GM23338 (cell line): ENCODE measurements around the gene NEURL1B. TPM values are rescaled to one million over a fixed set of nuclear protein-coding genes. Genes with fewer than 3 reads are reported as not detected.

Source experiments
- ATAC-seq: fragments of 200-7000 bp; cut with Tn5 transposase; 3 replicates; pipeline ENCODE4 v1.9.1; 2020
- DNase-seq: peaks from one replicate; pipeline ENCODE4 v3.0.0-alpha.2; 2015; ENCODE audit warnings: low spot score
- H2AFZ ChIP-seq: fragments of 200-600 bp; sonication (generic); 2 replicates; pipeline ENCODE4 v1.8.0; 2016; ENCODE audit warnings: antibody characterized with exemption, mild to moderate bottlenecking, moderate library complexity
- H3F3A ChIP-seq: fragments of 200-600 bp; sonication (generic); replicated peaks from 2 replicates; pipeline ENCODE4 v1.8.0; 2017; ENCODE audit warnings: antibody characterized with exemption, mixed run types, low read depth
- H3K27ac ChIP-seq: fragments of 200-600 bp; sonication (generic); 2 replicates; pipeline ENCODE4 v1.6.1; 2016; ENCODE audit warnings: low read depth
- H3K27me3 ChIP-seq: fragments of 200-600 bp; sonication (generic); 2 replicates; pipeline ENCODE4 v1.8.0; 2016; ENCODE audit warnings: mild to moderate bottlenecking, mixed run types, moderate library complexity; ENCODE audit not compliant: insufficient read depth
- H3K36me3 ChIP-seq: fragments of 200-600 bp; sonication (generic); 2 replicates; pipeline ENCODE4 v1.8.0; 2016; ENCODE audit warnings: mild to moderate bottlenecking; ENCODE audit not compliant: insufficient read depth
- H3K4me1 ChIP-seq: fragments of 200-600 bp; sonication (generic); 2 replicates; pipeline ENCODE4 v1.8.0; 2016; ENCODE audit warnings: mild to moderate bottlenecking, moderate library complexity; ENCODE audit not compliant: insufficient read depth
- H3K4me2 ChIP-seq: fragments of 200-600 bp; sonication (generic); 2 replicates; pipeline ENCODE4 v1.7.1; 2017; ENCODE audit warnings: mixed run types
- H3K4me3 ChIP-seq: fragments of 200-600 bp; sonication (generic); 2 replicates; pipeline ENCODE4 v1.6.1; 2016; ENCODE audit warnings: mixed run types
- H3K79me2 ChIP-seq: fragments of 200-600 bp; sonication (generic); replicated peaks from 2 replicates; pipeline ENCODE4 v1.8.0; 2017; ENCODE audit warnings: mild to moderate bottlenecking; ENCODE audit not compliant: insufficient read depth
- H3K9me2 ChIP-seq: fragments of 200-600 bp; sonication (generic); 2 replicates; pipeline ENCODE4 v1.8.0; 2017; ENCODE audit not compliant: insufficient read depth
- H4K20me1 ChIP-seq: fragments of 200-600 bp; sonication (generic); replicated peaks from 2 replicates; pipeline ENCODE4 v1.8.0; 2017; ENCODE audit warnings: mild to moderate bottlenecking; ENCODE audit not compliant: insufficient read depth
- H3K27ac Mint-ChIP-seq: 2 replicates; pipeline ENCODE4 v1.8.0; 2020; ENCODE audit warnings: inconsistent platforms, mild to moderate bottlenecking, moderate library complexity, mixed read lengths
- H3K27me3 Mint-ChIP-seq: 3 replicates; pipeline ENCODE4 v1.8.0; 2022; ENCODE audit warnings: low read depth, mild to moderate bottlenecking, moderate library complexity, mixed read lengths, inconsistent platforms; ENCODE audit not compliant: insufficient read depth, poor library complexity
- H3K36me3 Mint-ChIP-seq: 3 replicates; pipeline ENCODE4 v1.8.0; 2021; ENCODE audit warnings: low read depth, mild to moderate bottlenecking, inconsistent platforms, moderate library complexity, mixed read lengths
- H3K4me1 Mint-ChIP-seq: 3 replicates; pipeline ENCODE4 v1.8.0; 2020; ENCODE audit warnings: mild to moderate bottlenecking, inconsistent platforms, mixed read lengths
- H3K4me3 Mint-ChIP-seq: 3 replicates; pipeline ENCODE4 v1.8.0; 2021; ENCODE audit warnings: moderate library complexity, mild to moderate bottlenecking, inconsistent platforms, mixed read lengths
- H3K9me3 Mint-ChIP-seq: 3 replicates; pipeline ENCODE4 v1.8.0; 2020; ENCODE audit warnings: moderate library complexity, mild to moderate bottlenecking, inconsistent platforms, mixed read lengths
- CREB1 ChIP-seq: fragments of 250-450 bp; sonication (Bioruptor Pico); IDR thresholded peaks from 2 replicates; pipeline ENCODE4 v1.5.0; 2020; ENCODE audit warnings: low read depth, mild to moderate bottlenecking, moderate library complexity
- EZH2 ChIP-seq: fragments of 200-600 bp; sonication (generic); IDR thresholded peaks from one replicate; pipeline ENCODE4 v1.8.0; 2017; ENCODE audit warnings: antibody characterized with exemption, mild to moderate bottlenecking, low read depth; ENCODE audit not compliant: unreplicated experiment
- EZH2phosphoT487 ChIP-seq: fragments of 200-600 bp; sonication (generic); IDR thresholded peaks from one replicate; pipeline ENCODE4 v1.8.1; 2018; ENCODE audit warnings: antibody characterized with exemption; ENCODE audit not compliant: unreplicated experiment
- JUNB ChIP-seq: IDR thresholded peaks from one replicate; pipeline ENCODE4 v1.6.1; 2016; ENCODE audit warnings: antibody characterized with exemption; ENCODE audit not compliant: unreplicated experiment
- NANOG ChIP-seq: IDR thresholded peaks from 2 replicates; pipeline ENCODE4 v1.6.1; 2016; ENCODE audit warnings: antibody characterized with exemption, borderline replicate concordance
- POLR2AphosphoS5 ChIP-seq: IDR thresholded peaks from 2 replicates; pipeline ENCODE4 v1.6.1; 2016; ENCODE audit warnings: antibody characterized with exemption, low read depth
- STAT1 ChIP-seq: IDR thresholded peaks from one replicate; pipeline ENCODE4 v1.6.1; 2016; ENCODE audit warnings: antibody characterized with exemption; ENCODE audit not compliant: unreplicated experiment
- ZNF114 ChIP-seq: fragments of 250-450 bp; sonication (Bioruptor Pico); IDR thresholded peaks from 2 replicates; pipeline ENCODE4 v1.5.0; 2020; ENCODE audit warnings: mild to moderate bottlenecking, moderate library complexity
- ZNF331 ChIP-seq: fragments of 250-450 bp; sonication (Bioruptor Pico); IDR thresholded peaks from 2 replicates; pipeline ENCODE4 v1.5.0; 2020; ENCODE audit warnings: low read depth, mild to moderate bottlenecking, moderate library complexity
- polyA plus RNA-seq: library from polyadenylated mRNA; unstranded; fragments of >200 nt; fragmentation: Nextera tagmentation; extraction: Ambion mirVana; gene quantifications from 2 replicates; pipeline ENCODE4 v1.2.1, GENCODE V29; 2016
- total RNA-seq: library from RNA; depleted of rRNA; stranded (reverse); fragments of >200 nt; shearing (Covaris generic); gene quantifications from 2 replicates; pipeline ENCODE4 v1.2.3, GENCODE V29; 2014
- TF ChIP-seq, protein P1 (sequence below): fragments of 250-450 bp; sonication (Bioruptor Pico); IDR thresholded peaks from 2 replicates; pipeline ENCODE4 v1.5.0; 2020; ENCODE audit warnings: mild to moderate bottlenecking, moderate library complexity
- TF ChIP-seq, protein P2 (sequence below), 2 experiments: fragments of 200-600 bp in 1 of 2; sonication (generic) in 1 of 2; conservative IDR thresholded peaks; 2 replicates each; pipeline versions ENCODE4 v1.5.1 to v1.6.1; 2016 to 2017; ENCODE audit warnings: antibody characterized with exemption in 2 of 2, low read depth in 2 of 2, mild to moderate bottlenecking in 2 of 2, moderate library complexity in 1 of 2
- TF ChIP-seq, protein P3 (sequence below): IDR thresholded peaks from 2 replicates; pipeline ENCODE4 v1.6.1; 2016; ENCODE audit warnings: antibody characterized with exemption
- TF ChIP-seq, protein P4 (sequence below): IDR thresholded peaks from one replicate; pipeline ENCODE4 v1.6.1; 2018; ENCODE audit warnings: antibody characterized with exemption; ENCODE audit not compliant: unreplicated experiment

NEURL1B gene
- total and polyA plus RNA-seq, 2 experiments from 2014 or later: 1.9 to 13.3 TPM

DNA sequence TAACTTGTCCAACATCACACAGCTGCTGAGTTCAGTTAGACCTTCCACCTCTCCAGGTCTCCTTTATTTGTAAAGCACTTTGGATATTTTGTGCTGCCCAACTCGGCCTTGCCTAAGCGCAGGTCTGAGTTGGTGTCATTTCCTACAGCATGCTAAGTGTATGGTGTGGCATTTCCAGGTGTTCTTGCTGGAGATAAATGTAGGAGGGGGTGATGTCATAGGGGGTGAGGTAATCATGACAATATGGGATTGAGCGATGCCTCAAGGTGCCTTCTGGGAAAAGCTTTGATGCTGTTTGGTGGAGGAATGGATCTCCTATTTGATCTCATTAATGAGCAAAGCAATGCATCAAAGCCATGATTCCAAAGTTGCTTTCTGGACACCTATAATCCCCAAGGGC is 32.3 kb upstream of the NEURL1B start:
- no peak overlapping the region for H2AFZ ChIP-seq
- H3K27ac ChIP-seq: no peak overlapping the region
- Mint-ChIP-seq H3K4me3 (no peak overlapping the region), H3K36me3 (no peaks in the 10 kb centered on the region), H3K27ac (no peak overlapping the region), H3K27me3 (peaks cover 9% of the 10 kb centered on the region), H3K4me1 (peaks cover 15% of the 10 kb centered on the region), H3K9me3 (peaks cover 4% of the 10 kb centered on the region; the same call in 2 of the 3 replicates)
- ATAC-seq: no peak
- no peak overlapping the region for H3K4me2 ChIP-seq
- no peaks in the 10 kb centered on the region for H3F3A ChIP-seq
- no peaks in the 10 kb centered on the region for H3K27me3 ChIP-seq
- no peaks in the 10 kb centered on the region for H3K9me2 ChIP-seq
- DNase-seq: no peak
- TF ChIP-seq CREB1 (CRISPR knock-in tag) (no peak), ZNF114 (CRISPR knock-in tag) (no peak), STAT1 (no peak), EZH2phosphoT487 (no peak), POLR2AphosphoS5 (no peak), EZH2 (no peak), NANOG (no peak), ZNF331 (CRISPR knock-in tag) (no peak), JUNB (no peak)
- TF ChIP-seq, protein P1, sequence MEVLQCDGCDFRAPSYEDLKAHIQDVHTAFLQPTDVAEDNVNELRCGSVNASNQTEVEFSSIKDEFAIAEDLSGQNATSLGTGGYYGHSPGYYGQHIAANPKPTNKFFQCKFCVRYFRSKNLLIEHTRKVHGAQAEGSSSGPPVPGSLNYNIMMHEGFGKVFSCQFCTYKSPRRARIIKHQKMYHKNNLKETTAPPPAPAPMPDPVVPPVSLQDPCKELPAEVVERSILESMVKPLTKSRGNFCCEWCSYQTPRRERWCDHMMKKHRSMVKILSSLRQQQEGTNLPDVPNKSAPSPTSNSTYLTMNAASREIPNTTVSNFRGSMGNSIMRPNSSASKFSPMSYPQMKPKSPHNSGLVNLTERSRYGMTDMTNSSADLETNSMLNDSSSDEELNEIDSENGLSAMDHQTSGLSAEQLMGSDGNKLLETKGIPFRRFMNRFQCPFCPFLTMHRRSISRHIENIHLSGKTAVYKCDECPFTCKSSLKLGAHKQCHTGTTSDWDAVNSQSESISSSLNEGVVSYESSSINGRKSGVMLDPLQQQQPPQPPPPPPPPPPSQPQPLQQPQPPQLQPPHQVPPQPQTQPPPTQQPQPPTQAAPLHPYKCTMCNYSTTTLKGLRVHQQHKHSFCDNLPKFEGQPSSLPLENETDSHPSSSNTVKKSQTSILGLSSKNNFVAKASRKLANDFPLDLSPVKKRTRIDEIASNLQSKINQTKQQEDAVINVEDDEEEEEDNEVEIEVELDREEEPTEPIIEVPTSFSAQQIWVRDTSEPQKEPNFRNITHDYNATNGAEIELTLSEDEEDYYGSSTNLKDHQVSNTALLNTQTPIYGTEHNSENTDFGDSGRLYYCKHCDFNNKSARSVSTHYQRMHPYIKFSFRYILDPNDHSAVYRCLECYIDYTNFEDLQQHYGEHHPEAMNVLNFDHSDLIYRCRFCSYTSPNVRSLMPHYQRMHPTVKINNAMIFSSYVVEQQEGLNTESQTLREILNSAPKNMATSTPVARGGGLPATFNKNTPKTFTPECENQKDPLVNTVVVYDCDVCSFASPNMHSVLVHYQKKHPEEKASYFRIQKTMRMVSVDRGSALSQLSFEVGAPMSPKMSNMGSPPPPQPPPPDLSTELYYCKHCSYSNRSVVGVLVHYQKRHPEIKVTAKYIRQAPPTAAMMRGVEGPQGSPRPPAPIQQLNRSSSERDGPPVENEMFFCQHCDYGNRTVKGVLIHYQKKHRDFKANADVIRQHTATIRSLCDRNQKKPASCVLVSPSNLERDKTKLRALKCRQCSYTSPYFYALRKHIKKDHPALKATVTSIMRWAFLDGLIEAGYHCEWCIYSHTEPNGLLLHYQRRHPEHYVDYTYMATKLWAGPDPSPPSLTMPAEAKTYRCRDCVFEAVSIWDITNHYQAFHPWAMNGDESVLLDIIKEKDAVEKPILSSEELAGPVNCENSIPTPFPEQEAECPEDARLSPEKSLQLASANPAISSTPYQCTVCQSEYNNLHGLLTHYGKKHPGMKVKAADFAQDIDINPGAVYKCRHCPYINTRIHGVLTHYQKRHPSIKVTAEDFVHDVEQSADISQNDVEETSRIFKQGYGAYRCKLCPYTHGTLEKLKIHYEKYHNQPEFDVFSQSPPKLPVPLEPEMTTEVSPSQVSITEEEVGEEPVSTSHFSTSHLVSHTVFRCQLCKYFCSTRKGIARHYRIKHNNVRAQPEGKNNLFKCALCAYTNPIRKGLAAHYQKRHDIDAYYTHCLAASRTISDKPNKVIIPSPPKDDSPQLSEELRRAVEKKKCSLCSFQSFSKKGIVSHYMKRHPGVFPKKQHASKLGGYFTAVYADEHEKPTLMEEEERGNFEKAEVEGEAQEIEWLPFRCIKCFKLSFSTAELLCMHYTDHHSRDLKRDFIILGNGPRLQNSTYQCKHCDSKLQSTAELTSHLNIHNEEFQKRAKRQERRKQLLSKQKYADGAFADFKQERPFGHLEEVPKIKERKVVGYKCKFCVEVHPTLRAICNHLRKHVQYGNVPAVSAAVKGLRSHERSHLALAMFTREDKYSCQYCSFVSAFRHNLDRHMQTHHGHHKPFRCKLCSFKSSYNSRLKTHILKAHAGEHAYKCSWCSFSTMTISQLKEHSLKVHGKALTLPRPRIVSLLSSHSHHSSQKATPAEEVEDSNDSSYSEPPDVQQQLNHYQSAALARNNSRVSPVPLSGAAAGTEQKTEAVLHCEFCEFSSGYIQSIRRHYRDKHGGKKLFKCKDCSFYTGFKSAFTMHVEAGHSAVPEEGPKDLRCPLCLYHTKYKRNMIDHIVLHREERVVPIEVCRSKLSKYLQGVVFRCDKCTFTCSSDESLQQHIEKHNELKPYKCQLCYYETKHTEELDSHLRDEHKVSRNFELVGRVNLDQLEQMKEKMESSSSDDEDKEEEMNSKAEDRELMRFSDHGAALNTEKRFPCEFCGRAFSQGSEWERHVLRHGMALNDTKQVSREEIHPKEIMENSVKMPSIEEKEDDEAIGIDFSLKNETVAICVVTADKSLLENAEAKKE (CRISPR knock-in tag): no peak
- TF ChIP-seq, protein P2, sequence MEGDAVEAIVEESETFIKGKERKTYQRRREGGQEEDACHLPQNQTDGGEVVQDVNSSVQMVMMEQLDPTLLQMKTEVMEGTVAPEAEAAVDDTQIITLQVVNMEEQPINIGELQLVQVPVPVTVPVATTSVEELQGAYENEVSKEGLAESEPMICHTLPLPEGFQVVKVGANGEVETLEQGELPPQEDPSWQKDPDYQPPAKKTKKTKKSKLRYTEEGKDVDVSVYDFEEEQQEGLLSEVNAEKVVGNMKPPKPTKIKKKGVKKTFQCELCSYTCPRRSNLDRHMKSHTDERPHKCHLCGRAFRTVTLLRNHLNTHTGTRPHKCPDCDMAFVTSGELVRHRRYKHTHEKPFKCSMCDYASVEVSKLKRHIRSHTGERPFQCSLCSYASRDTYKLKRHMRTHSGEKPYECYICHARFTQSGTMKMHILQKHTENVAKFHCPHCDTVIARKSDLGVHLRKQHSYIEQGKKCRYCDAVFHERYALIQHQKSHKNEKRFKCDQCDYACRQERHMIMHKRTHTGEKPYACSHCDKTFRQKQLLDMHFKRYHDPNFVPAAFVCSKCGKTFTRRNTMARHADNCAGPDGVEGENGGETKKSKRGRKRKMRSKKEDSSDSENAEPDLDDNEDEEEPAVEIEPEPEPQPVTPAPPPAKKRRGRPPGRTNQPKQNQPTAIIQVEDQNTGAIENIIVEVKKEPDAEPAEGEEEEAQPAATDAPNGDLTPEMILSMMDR (conservative IDR thresholded peaks at IDR 0.05; ENCODE audit: low read depth in 2 of 2): no peak
- TF ChIP-seq, protein P3, sequence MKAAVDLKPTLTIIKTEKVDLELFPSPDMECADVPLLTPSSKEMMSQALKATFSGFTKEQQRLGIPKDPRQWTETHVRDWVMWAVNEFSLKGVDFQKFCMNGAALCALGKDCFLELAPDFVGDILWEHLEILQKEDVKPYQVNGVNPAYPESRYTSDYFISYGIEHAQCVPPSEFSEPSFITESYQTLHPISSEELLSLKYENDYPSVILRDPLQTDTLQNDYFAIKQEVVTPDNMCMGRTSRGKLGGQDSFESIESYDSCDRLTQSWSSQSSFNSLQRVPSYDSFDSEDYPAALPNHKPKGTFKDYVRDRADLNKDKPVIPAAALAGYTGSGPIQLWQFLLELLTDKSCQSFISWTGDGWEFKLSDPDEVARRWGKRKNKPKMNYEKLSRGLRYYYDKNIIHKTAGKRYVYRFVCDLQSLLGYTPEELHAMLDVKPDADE: no peak
- TF ChIP-seq, protein P4, sequence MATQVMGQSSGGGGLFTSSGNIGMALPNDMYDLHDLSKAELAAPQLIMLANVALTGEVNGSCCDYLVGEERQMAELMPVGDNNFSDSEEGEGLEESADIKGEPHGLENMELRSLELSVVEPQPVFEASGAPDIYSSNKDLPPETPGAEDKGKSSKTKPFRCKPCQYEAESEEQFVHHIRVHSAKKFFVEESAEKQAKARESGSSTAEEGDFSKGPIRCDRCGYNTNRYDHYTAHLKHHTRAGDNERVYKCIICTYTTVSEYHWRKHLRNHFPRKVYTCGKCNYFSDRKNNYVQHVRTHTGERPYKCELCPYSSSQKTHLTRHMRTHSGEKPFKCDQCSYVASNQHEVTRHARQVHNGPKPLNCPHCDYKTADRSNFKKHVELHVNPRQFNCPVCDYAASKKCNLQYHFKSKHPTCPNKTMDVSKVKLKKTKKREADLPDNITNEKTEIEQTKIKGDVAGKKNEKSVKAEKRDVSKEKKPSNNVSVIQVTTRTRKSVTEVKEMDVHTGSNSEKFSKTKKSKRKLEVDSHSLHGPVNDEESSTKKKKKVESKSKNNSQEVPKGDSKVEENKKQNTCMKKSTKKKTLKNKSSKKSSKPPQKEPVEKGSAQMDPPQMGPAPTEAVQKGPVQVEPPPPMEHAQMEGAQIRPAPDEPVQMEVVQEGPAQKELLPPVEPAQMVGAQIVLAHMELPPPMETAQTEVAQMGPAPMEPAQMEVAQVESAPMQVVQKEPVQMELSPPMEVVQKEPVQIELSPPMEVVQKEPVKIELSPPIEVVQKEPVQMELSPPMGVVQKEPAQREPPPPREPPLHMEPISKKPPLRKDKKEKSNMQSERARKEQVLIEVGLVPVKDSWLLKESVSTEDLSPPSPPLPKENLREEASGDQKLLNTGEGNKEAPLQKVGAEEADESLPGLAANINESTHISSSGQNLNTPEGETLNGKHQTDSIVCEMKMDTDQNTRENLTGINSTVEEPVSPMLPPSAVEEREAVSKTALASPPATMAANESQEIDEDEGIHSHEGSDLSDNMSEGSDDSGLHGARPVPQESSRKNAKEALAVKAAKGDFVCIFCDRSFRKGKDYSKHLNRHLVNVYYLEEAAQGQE: no peak
- no peaks in the 10 kb centered on the region for H3K36me3 ChIP-seq
- H3K4me3 ChIP-seq: no peak overlapping the region
- no peaks in the 10 kb centered on the region for H4K20me1 ChIP-seq
- no peaks in the 10 kb centered on the region for H3K79me2 ChIP-seq
- H3K4me1 ChIP-seq: no peaks in the 10 kb centered on the region
